PFSK-1 (cell line): Measurements from ENCODE around the gene ST3GAL2.

Source experiments
- FOXP2 ChIP-seq: optimal IDR thresholded peaks from 2 replicates; pipeline ENCODE3; 2011; ENCODE audit warnings: borderline replicate concordance, control low read depth, inconsistent platforms; ENCODE audit not compliant: insufficient read depth; ENCODE audit errors: extremely low read length, extremely low read depth
- POLR2AphosphoS5 ChIP-seq: IDR thresholded peaks from 2 replicates; pipeline ENCODE4 v1.6.1; 2012; ENCODE audit warnings: low read depth, mild to moderate bottlenecking, control low read depth, low read length, moderate library complexity
- SIN3A ChIP-seq: IDR thresholded peaks from 2 replicates; pipeline ENCODE4 v1.6.1; 2012; ENCODE audit warnings: mild to moderate bottlenecking, low read length, moderate library complexity, borderline replicate concordance; ENCODE audit not compliant: insufficient read depth
- TAF1 ChIP-seq: IDR thresholded peaks from 2 replicates; pipeline ENCODE4 v1.6.1; 2012; ENCODE audit warnings: low read length, control low read depth, borderline replicate concordance; ENCODE audit not compliant: insufficient read depth
- TF ChIP-seq, protein P1 (sequence below), 2 experiments: IDR thresholded peaks; 2 replicates each; pipeline versions ENCODE4 v1.6.1 to v1.8.0; 2011 to 2012; ENCODE audit warnings: low read depth in 2 of 2, low read length in 2 of 2, control low read depth in 1 of 2, inconsistent platforms in 1 of 2, mild to moderate bottlenecking in 1 of 2, moderate library complexity in 1 of 2; ENCODE audit not compliant: insufficient read depth in 1 of 2

Gene ST3GAL2

DNA sequence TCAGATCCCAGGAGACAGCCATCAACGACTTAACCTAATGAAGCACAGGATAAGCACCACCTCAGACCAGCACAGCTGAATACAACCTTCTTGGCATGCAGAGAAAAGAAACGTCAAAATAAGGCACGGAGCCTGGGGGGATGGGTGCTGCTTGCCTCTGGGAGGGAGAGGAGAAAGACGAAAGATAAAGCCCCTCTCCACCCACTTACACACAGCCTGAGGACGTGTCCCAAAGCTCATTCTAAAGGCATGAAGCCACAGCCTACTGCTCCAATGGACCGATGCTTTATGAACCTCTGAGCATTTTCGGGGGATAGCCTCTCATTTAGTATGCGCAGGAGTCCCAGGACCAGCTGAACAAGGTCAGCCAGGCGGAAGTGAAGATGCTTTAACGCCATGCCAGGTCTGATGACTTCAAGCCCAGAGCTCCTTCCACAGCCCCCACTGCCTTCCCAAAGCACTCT, 31.1 kb downstream of the ST3GAL2 start:
- TF ChIP-seq POLR2AphosphoS5 (no peak), FOXP2 (no peak), TAF1 (no peak), SIN3A (no peak)
- TF ChIP-seq, protein P1, sequence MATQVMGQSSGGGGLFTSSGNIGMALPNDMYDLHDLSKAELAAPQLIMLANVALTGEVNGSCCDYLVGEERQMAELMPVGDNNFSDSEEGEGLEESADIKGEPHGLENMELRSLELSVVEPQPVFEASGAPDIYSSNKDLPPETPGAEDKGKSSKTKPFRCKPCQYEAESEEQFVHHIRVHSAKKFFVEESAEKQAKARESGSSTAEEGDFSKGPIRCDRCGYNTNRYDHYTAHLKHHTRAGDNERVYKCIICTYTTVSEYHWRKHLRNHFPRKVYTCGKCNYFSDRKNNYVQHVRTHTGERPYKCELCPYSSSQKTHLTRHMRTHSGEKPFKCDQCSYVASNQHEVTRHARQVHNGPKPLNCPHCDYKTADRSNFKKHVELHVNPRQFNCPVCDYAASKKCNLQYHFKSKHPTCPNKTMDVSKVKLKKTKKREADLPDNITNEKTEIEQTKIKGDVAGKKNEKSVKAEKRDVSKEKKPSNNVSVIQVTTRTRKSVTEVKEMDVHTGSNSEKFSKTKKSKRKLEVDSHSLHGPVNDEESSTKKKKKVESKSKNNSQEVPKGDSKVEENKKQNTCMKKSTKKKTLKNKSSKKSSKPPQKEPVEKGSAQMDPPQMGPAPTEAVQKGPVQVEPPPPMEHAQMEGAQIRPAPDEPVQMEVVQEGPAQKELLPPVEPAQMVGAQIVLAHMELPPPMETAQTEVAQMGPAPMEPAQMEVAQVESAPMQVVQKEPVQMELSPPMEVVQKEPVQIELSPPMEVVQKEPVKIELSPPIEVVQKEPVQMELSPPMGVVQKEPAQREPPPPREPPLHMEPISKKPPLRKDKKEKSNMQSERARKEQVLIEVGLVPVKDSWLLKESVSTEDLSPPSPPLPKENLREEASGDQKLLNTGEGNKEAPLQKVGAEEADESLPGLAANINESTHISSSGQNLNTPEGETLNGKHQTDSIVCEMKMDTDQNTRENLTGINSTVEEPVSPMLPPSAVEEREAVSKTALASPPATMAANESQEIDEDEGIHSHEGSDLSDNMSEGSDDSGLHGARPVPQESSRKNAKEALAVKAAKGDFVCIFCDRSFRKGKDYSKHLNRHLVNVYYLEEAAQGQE (IDR thresholded peaks at IDR 0.05; ENCODE audit: insufficient read depth in 1 of 2, low read depth in 2 of 2, low read length in 2 of 2): no peak

DNA sequence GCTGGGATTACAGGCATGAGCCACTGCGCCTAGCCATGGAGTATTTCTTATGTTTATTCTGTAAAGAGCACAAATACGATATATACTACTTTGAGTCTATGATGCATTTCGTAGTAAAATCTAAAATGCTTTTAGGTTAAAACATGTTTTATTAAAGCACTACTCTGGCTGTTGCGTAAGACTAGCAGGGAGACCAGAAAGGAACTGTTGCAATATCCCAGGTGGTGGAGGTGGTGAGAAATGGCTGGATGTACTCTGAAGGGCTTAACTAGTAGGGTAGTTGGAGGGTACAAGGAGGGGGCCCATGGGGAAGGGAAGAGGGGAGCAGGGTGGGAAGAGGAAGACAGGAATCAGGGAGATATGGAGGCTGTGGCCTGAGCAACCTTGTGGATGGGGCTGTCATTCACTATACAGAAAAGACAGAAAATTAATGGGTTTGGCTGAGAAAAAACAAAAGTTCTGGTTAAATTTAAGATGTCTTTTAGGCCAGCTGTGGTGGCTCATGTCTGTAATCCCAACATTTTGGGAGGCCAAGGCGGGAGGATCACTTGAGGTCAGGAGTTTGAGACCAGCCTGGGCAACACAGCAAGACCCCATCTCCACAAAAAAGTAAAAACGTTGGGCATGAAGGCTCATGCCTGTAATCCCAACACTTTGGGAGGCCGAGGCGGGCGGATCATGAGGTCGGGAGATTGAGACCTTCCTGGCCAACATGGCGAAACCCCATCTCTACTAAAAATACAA, 35.8 kb downstream of the ST3GAL2 start:
- TF ChIP-seq POLR2AphosphoS5 (no peak), SIN3A (no peak), TAF1 (no peak), FOXP2 (no peak)
- TF ChIP-seq, protein P1 (IDR thresholded peaks at IDR 0.05; ENCODE audit: insufficient read depth in 1 of 2, low read depth in 2 of 2, low read length in 2 of 2): no peak

DNA sequence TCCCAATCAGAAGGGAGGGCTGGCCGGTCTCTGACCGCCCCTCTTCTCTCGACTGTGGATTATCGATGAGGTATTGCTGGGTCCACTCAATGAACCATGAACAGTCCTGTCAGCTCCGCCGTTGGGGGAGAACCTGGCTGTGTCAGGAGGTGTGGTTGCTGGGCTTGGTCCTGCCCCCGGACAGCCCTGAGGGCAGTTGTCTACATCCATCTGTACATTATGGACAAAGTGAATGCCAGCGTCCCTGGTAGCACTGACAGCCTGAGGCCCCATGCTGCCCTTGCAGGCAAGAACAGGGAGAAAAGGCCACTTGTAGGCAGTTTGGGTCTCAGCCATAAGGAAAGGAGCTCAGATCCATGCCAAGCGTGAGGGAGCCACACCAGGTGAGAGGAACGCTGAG, 38.9 kb downstream of the ST3GAL2 start:
- TF ChIP-seq SIN3A (no peak), POLR2AphosphoS5 (no peak), TAF1 (no peak), FOXP2 (no peak)
- TF ChIP-seq, protein P1 (IDR thresholded peaks at IDR 0.05; ENCODE audit: insufficient read depth in 1 of 2, low read depth in 2 of 2, low read length in 2 of 2): no peak

DNA sequence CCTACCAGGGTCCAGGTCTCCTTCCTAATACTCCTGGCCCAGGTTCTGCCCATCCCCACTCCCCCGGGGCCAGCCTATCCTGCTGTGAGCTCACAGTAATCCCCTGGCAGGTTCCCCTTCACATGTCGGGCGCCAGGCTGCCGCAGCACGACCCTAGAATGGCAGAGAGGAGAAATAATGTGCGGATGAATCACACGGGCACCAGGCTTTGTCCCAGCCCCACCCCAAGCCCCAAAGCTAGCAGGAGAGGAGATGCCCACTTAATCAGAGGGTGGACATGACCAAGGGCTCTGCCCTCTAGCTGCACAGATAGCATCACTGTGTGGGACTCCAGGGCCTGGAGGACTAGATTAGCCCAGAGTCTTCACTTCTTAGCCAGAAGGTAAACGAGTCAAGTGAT, 39.5 kb downstream of the ST3GAL2 start:
- TF ChIP-seq, protein P1 (IDR thresholded peaks at IDR 0.05; ENCODE audit: insufficient read depth in 1 of 2, low read depth in 2 of 2, low read length in 2 of 2): no peak
- TF ChIP-seq TAF1 (no peak), POLR2AphosphoS5 (no peak), FOXP2 (no peak), SIN3A (no peak)
